Measurements from ENCODE around the gene PSMG1. TPM values are rescaled to one million over a fixed set of nuclear protein-coding genes. Genes with fewer than 3 reads are reported as not detected.

PSMG1 gene
- total RNA-seq, 1 experiment from 2014 or later, result 29.0 TPM

- Histone ChIP-seq H2AFZ (no peak overlapping the region), H3K4me2 (no peak overlapping the region), H3K79me2 (ENCODE audit: low read depth) (no peaks in the 10 kb centered on the region), H3K9me3 (ENCODE audit: insufficient read depth, low read depth) (no peaks in the 10 kb centered on the region), H3F3A (ENCODE audit: insufficient read depth, low read depth) (no peaks in the 10 kb centered on the region), H3K36me3 (ENCODE audit: low read depth) (no peaks in the 10 kb centered on the region), H3K4me1 (replicated peaks; ENCODE audit: insufficient read depth) (no peaks in the 10 kb centered on the region), H3K4me3 (no peak overlapping the region), H3K9me2 (ENCODE audit: insufficient read depth) (no peaks in the 10 kb centered on the region), H4K20me1 (ENCODE audit: insufficient read depth) (no peaks in the 10 kb centered on the region), H3K27ac (no peak overlapping the region), H3K27me3 (ENCODE audit: insufficient read depth, low read depth) (no peaks in the 10 kb centered on the region)
- TF ChIP-seq CTCF (conservative IDR thresholded peaks at IDR 0.05) (no peak), EZH2 (IDR thresholded peaks at IDR 0.05; ENCODE audit: low read depth) (no peak)
- ChIA-PET CTCF (no interaction called here), POLR2A (ENCODE audit: unreplicated experiment) (no interaction called here)
- BruUV-seq (replicated peaks), result no TSS peak
- intact Hi-C loops (cut with micrococcal nuclease; ENCODE audit: unreplicated experiment), result no loop called here
- DNase-seq, result no peak
These were observed 34.3 kb downstream of the PSMG1 start for GRCh38 chr21:39148975-39149374.

DNA sequence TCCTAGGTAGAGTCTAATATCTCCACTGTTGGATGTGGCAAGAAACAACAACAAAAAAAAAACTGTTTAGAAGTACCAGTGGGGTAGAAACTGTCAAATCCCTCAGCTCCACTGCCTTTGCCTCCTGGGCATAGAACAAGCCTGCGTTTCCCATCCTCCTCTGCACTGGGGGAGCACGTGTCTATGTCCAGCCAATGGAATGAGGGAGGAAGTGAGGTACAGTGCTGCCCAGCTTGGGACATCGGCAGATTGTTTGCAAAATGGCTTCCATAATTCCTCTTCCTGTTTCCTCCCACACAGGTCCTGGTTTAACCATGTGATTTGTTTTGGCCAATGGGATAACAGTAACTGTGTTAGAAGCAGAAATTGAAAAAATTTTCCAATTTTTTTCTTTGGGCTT, 39.1 kb downstream of the PSMG1 start:
- Histone ChIP-seq H2AFZ (no peak overlapping the region), H3F3A (ENCODE audit: insufficient read depth, low read depth) (no peaks in the 10 kb centered on the region), H3K27ac (no peak overlapping the region), H3K36me3 (ENCODE audit: low read depth) (no peaks in the 10 kb centered on the region), H3K4me3 (no peak overlapping the region), H3K79me2 (ENCODE audit: low read depth) (no peaks in the 10 kb centered on the region), H3K27me3 (ENCODE audit: insufficient read depth, low read depth) (no peaks in the 10 kb centered on the region), H3K9me2 (ENCODE audit: insufficient read depth) (no peaks in the 10 kb centered on the region), H3K4me1 (replicated peaks; ENCODE audit: insufficient read depth) (no peaks in the 10 kb centered on the region), H3K4me2 (no peak overlapping the region), H4K20me1 (ENCODE audit: insufficient read depth) (no peaks in the 10 kb centered on the region), H3K9me3 (ENCODE audit: insufficient read depth, low read depth) (no peaks in the 10 kb centered on the region)
- DNase-seq, result no peak
- BruUV-seq (replicated peaks), result no TSS peak
- POLR2A ChIA-PET (ENCODE audit: unreplicated experiment), result no interaction called here
- intact Hi-C loops (cut with micrococcal nuclease; ENCODE audit: unreplicated experiment), result no loop called here
- CTCF ChIA-PET, result interaction anchor here (0.7 kb wide), 1 partner anchor 31 kb away, joined by 5 read pairs; no protein-coding TSS in a partner anchor
- TF ChIP-seq CTCF (conservative IDR thresholded peaks at IDR 0.05) (no peak), EZH2 (IDR thresholded peaks at IDR 0.05; ENCODE audit: low read depth) (no peak)

- Histone ChIP-seq H3K9me3 (ENCODE audit: insufficient read depth, low read depth) (no peaks in the 10 kb centered on the region), H3K27me3 (ENCODE audit: insufficient read depth, low read depth) (no peaks in the 10 kb centered on the region), H3K9me2 (ENCODE audit: insufficient read depth) (no peaks in the 10 kb centered on the region), H3K27ac (no peak overlapping the region), H3K4me2 (no peak overlapping the region), H4K20me1 (ENCODE audit: insufficient read depth) (no peaks in the 10 kb centered on the region), H3F3A (ENCODE audit: insufficient read depth, low read depth) (no peaks in the 10 kb centered on the region), H2AFZ (no peak overlapping the region), H3K4me1 (replicated peaks; ENCODE audit: insufficient read depth) (no peaks in the 10 kb centered on the region), H3K79me2 (ENCODE audit: low read depth) (no peaks in the 10 kb centered on the region), H3K4me3 (no peak overlapping the region), H3K36me3 (ENCODE audit: low read depth) (no peaks in the 10 kb centered on the region)
- ChIA-PET CTCF (no interaction called here), POLR2A (ENCODE audit: unreplicated experiment) (no interaction called here)
- DNase-seq, result no peak
- intact Hi-C loops (cut with micrococcal nuclease; ENCODE audit: unreplicated experiment), result no loop called here
- TF ChIP-seq CTCF (conservative IDR thresholded peaks at IDR 0.05), result no peak
- no peak for TF ChIP-seq EZH2 (IDR thresholded peaks at IDR 0.05; ENCODE audit: low read depth)
- BruUV-seq (replicated peaks), result no TSS peak
These were observed 40.3 kb downstream of the PSMG1 start for GRCh38 chr21:39142972-39143371.

Data from PC-9 (cell line).